HL-60 (cell line): ENCODE measurements around the gene FUT8.

Experiments used
- GABPA ChIP-seq: IDR thresholded peaks from 2 replicates; pipeline ENCODE4 v1.6.1; 2012; ENCODE audit warnings: low read depth
- POLR2AphosphoS5 ChIP-seq: IDR thresholded peaks from 2 replicates; pipeline ENCODE4 v1.6.1; 2012; ENCODE audit warnings: low read depth
- REST ChIP-seq: IDR thresholded peaks from 2 replicates; pipeline ENCODE4 v1.6.1; 2012; ENCODE audit warnings: low read depth; ENCODE audit not compliant: insufficient replicate concordance
- SPI1 ChIP-seq: IDR thresholded peaks from 2 replicates; pipeline ENCODE4 v1.6.1; 2012; ENCODE audit warnings: low read depth, mild to moderate bottlenecking, borderline replicate concordance
- TF ChIP-seq, protein P1 (sequence below): IDR thresholded peaks from one replicate; pipeline ENCODE4 v1.5.1; 2011; ENCODE audit warnings: low read length, control low read depth, inconsistent platforms; ENCODE audit not compliant: insufficient read depth

GRCh38 chr14:65501328-65501727 is 88.8 kb downstream of the FUT8 start:
- TF ChIP-seq, protein P1, sequence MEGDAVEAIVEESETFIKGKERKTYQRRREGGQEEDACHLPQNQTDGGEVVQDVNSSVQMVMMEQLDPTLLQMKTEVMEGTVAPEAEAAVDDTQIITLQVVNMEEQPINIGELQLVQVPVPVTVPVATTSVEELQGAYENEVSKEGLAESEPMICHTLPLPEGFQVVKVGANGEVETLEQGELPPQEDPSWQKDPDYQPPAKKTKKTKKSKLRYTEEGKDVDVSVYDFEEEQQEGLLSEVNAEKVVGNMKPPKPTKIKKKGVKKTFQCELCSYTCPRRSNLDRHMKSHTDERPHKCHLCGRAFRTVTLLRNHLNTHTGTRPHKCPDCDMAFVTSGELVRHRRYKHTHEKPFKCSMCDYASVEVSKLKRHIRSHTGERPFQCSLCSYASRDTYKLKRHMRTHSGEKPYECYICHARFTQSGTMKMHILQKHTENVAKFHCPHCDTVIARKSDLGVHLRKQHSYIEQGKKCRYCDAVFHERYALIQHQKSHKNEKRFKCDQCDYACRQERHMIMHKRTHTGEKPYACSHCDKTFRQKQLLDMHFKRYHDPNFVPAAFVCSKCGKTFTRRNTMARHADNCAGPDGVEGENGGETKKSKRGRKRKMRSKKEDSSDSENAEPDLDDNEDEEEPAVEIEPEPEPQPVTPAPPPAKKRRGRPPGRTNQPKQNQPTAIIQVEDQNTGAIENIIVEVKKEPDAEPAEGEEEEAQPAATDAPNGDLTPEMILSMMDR = no peak
- TF ChIP-seq POLR2AphosphoS5 (no peak), GABPA (no peak), REST (no peak), SPI1 (no peak)
